ENCODE measurements around the gene DDR2. TPM values are rescaled to one million over a fixed set of nuclear protein-coding genes. Genes with fewer than 3 reads are reported as not detected.

Gene DDR2
- total and polyA plus RNA-seq, 2 of the 4 experiments (the other 2 are of a cell fraction): 66.1 to 245 TPM

DNA sequence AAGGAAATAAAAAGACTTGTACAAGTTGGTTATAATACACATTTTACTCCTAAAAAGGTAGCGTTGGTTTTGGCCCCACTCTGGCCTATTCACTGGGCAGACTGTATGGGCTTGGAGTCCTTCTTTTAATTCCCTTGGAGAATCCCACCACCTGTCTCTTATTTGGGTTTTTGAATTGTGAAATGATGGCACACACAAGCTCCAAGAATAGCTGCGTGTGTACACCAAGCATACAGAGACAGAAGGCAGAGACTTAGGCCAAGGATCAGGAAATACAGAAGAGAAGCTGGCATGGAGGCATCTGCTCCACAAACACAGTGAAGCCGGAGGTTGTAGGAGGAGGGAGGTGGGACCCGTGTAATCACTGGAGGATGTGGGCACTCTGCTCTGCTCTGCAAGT, 29.1 kb downstream of the DDR2 start:
- no peak overlapping the region for H2AFZ ChIP-seq (replicated peaks; ENCODE audit: low read length, poor library complexity)
- peaks cover 52 to 89% of the 10 kb centered on the region in 2 experiments for H3K79me1 ChIP-seq (ENCODE audit: low read depth in 1 of 2, low read length in 2 of 2)
- no peak overlapping the region for H3K4me2 ChIP-seq (ENCODE audit: low read depth, low read length)
- ChIA-PET POLR2A (ENCODE audit: unreplicated experiment) (interaction anchor here (0.7 kb wide), 1 partner anchor 10 kb away, joined by 3 read pairs; no protein-coding TSS in a partner anchor), CTCF (no interaction called here)
- no peak overlapping the region for H4K5ac ChIP-seq (ENCODE audit: low read depth, low read length)
- BruUV-seq (replicated peaks): no TSS peak
- H3K27me3 ChIP-seq (ENCODE audit: control insufficient read depth, insufficient read depth, low read length): no peaks in the 10 kb centered on the region
- no peak overlapping the region for H2AK5ac ChIP-seq (ENCODE audit: low read depth, low read length)
- no peak for ATAC-seq (ENCODE audit: low read depth)
- H3K9me3 ChIP-seq (ENCODE audit: control insufficient read depth, insufficient read depth, low read length): no peaks in the 10 kb centered on the region
- H3K27ac ChIP-seq (ENCODE audit: insufficient read depth, low read length): no peak overlapping the region
- H3K4me3 ChIP-seq (ENCODE audit: insufficient read depth, low read depth, low read length): no peak overlapping the region
- no peak overlapping the region for H4K8ac ChIP-seq (ENCODE audit: low read depth in 2 of 2, low read length in 2 of 2)
- in situ Hi-C loops (cut with MboI; ENCODE audit: low sequenced_read_pairs): no loop called here
- no peak overlapping the region for H3K56ac ChIP-seq (ENCODE audit: extremely low read depth, insufficient read depth, low read length)
- no peak overlapping the region for H3K18ac ChIP-seq (ENCODE audit: low read depth, low read length)
- H4K20me1 ChIP-seq (ENCODE audit: insufficient read depth, low read length): peaks cover 81% of the 10 kb centered on the region
- no peak overlapping the region for H2BK120ac ChIP-seq (ENCODE audit: low read depth, low read length)
- H3K4ac ChIP-seq (ENCODE audit: low read depth, low read length): no peak overlapping the region
- peak overlapping the region; percentile 14 for H2BK5ac ChIP-seq (ENCODE audit: low read depth, low read length, poor library complexity, severe bottlenecking)
- 0 out of 2 replicates have a peak overlapping the region, but pooled peaks have one; percentile 41 for H3K14ac ChIP-seq (replicated peaks; ENCODE audit: low read depth, low read length)
- dilution Hi-C loops (cut with HindIII; ENCODE audit: low sequenced_read_pairs, unreplicated experiment): no loop called here
- TF ChIP-seq, protein P1, sequence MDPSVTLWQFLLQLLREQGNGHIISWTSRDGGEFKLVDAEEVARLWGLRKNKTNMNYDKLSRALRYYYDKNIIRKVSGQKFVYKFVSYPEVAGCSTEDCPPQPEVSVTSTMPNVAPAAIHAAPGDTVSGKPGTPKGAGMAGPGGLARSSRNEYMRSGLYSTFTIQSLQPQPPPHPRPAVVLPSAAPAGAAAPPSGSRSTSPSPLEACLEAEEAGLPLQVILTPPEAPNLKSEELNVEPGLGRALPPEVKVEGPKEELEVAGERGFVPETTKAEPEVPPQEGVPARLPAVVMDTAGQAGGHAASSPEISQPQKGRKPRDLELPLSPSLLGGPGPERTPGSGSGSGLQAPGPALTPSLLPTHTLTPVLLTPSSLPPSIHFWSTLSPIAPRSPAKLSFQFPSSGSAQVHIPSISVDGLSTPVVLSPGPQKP (IDR thresholded peaks at IDR 0.05; ENCODE audit: borderline replicate concordance, low read depth, low read length): no peak
- TF ChIP-seq BHLHE40 (IDR thresholded peaks at IDR 0.05; ENCODE audit: low read depth, low read length) (no peak), SMC3 (IDR thresholded peaks at IDR 0.05; ENCODE audit: low read depth, low read length) (no peak), RCOR1 (IDR thresholded peaks at IDR 0.05; ENCODE audit: insufficient replicate concordance, low read length) (no peak), CEBPB (IDR thresholded peaks at IDR 0.05; ENCODE audit: low read depth, low read length) (no peak)
- WGBS, 2 experiments (ENCODE audit: extremely low coverage in 2 of 2, insufficient read length in 1 of 2): 100% methylated on average over 2 of the region's 4 CpGs; no CpG with 5 or more reads in 1 of the 2 experiments
- H2BK15ac ChIP-seq (ENCODE audit: low read depth, low read length): no peak overlapping the region
- H3K9ac ChIP-seq (ENCODE audit: low read depth, low read length): no peak overlapping the region
- peaks cover 32% of the 10 kb centered on the region for H3K9me1 ChIP-seq (ENCODE audit: insufficient read depth, low read length)
- H4K91ac ChIP-seq (ENCODE audit: insufficient read depth, low read depth, low read length): no peak overlapping the region
- DNase-seq: no peak
- peaks cover 31% of the 10 kb centered on the region for H3K36me3 ChIP-seq (ENCODE audit: control insufficient read depth, insufficient read depth, low read length)
- H2BK20ac ChIP-seq (ENCODE audit: low read depth, low read length): no peak overlapping the region
- peaks cover 21% of the 10 kb centered on the region for H3K4me1 ChIP-seq (ENCODE audit: control insufficient read depth, insufficient read depth, low read length)
- intact Hi-C loops (cut with micrococcal nuclease): no loop called here
- no peak overlapping the region for H2AK9ac ChIP-seq (replicated peaks; ENCODE audit: low read depth, low read length, poor library complexity)
- no peak overlapping the region for H3K23ac ChIP-seq (ENCODE audit: low read depth, low read length)

Data from IMR-90 (cell line).